Measurements from ENCODE around the gene KLHL29.

Gene KLHL29

DNA sequence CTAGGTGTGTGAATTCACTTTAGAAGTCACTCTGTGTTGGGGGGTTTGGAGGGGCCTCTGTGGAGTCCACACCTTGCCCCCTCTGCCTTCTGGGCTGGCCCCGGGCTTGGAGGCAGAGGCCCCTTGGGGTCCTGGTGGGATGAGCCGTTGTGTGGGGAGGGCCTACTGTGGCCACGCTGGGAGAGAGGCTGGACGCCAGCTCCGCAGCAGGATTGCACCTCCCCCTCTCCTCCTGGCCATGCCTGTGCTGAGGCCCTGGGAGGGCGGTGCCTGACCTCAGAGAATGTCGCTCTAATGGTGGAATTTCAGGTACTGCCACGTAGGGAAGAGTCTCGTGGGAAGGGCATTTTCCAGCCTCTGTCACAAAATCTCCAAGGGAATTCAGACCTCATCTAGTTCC lies 304.9 kb downstream of the KLHL29 start:
- no peak for DNase-seq

DNA sequence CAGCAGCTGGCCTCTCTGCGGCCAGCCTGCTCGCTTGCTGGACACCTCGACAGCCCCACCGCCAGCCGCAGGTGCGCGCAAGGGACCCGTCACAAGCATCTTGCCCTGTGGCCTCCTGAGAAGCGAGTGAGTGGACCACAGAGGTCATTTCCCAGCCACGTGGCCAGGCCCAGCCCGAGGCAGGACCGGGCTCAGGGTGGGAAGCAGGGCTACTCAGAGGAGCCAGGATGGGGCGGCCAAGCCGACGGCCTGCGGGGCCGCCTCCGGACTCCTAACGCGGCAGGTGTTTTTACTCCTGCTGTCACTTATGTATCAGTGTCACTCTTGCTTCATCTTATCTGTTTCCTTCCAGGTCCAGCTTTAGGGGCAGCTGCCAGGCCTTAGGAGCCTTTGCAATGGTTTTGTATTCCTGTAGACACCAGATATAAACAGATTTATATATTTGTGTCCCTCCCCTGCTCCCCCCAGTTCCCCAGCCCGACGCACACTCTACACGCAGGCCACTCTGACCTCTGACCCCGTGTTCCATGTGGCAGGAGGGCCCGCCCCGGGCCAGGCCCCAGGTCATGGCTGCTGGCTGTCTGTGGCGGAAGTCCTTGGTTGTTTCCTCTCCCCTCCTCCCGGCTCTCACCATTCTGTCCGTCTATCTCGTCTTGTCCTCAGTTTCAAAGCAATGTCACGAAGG lies 305.6 kb downstream of the KLHL29 start:
- DNase-seq, result no peak

DNA sequence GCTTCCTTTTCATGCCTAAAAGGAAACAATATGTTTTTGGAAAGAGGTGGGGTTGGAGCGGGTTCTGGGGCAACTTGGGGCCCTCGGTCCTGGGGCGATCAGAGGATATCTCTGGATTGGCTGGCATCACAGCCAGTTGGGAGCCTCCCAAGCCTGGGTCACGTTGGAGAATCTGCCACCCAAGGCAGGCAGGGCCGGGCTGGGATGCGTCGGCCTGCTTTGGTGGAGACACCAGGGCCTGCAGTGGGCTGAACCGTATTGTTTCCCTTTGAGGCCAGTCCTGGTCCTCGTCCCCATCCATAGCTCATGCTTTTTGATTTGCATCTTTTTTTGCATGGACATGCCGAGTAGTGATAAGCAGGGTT lies 306.1 kb downstream of the KLHL29 start:
- no peak for DNase-seq

DNA sequence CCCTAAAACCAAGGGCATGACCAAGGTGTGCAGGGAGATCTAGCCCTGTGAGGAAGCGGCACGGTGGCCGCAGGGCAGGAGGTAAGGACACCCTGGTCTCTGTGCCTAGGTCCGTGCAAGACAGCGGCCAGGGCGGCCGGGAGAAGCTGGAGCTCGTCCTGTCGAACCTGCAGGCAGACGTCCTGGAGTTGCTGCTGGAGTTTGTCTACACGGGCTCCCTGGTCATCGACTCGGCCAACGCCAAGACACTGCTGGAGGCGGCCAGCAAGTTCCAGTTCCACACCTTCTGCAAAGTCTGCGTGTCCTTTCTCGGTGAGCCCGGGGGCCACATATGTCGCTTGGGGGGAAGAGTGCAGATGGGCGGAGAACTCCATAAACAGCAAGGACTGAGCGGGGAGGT lies 306.6 kb downstream of the KLHL29 start:
- no peak for DNase-seq

DNA sequence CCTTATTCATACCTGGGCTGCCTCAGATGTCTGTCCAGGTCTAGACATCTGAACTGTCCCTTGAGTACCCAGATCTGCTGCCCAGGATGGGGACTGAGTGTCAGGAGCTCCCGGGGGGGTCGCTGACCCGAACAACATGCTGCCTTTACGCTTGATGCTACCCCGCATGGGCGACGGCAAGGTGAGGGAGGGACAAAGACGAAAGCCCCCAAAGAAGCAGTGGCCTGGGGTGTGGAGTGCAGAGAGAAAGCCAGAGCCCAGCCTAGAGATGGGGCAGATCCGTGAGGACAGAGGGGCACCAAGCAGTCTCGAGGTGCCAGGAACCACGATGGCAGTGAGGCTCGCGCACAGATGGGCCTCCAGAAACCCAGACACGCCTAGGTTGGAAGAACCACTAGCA lies 307.3 kb downstream of the KLHL29 start:
- no peak for DNase-seq

DNA sequence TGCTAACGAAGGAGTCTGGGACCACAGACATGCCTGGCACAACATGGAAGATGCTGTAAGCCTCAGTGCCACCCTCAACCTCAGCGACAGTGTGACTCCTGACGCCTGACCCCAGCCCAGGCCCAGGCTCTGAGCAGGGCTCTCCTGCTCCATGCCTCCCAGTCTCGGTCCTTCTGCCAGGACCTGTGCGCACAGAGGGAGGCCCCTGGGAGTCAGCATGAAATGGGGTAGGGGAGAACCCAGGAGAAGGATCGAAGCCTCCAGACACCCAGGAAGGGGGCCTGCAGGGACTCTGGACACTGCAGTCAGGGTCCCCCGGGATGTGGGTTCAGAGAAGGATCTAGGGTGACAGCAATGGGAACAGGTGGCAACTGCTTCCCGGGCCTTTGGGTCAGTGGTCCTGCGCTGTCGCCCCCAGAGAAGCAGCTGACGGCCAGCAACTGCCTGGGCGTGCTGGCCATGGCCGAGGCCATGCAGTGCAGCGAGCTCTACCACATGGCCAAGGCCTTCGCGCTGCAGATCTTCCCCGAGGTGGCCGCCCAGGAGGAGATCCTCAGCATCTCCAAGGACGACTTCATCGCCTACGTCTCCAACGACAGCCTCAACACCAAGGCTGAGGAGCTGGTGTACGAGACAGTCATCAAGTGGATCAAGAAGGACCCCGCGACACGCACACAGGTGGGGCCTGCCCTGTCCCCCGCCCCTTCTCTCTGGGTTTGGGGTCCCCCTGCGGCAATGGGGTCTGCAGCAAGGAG lies 308.0 kb downstream of the KLHL29 start:
- DNase-seq, result no peak

DNA sequence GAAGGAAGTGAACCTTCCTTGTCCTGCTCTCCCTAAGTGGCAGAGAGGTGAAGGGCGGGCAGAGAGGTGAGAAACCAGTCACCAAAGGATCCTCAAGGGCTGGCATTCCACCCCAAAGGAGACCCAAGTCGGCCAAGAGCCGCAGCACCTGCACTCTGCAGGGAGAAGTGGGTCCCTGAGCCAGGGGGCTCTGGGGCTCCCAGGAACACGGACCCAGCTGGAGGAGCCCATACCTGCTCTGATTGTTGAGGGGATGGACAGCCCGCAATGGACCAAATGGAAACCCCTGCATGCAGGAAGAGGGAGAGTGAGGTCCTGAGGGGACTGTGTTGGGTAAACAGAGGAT lies 308.6 kb downstream of the KLHL29 start:
- no peak for DNase-seq

DNA sequence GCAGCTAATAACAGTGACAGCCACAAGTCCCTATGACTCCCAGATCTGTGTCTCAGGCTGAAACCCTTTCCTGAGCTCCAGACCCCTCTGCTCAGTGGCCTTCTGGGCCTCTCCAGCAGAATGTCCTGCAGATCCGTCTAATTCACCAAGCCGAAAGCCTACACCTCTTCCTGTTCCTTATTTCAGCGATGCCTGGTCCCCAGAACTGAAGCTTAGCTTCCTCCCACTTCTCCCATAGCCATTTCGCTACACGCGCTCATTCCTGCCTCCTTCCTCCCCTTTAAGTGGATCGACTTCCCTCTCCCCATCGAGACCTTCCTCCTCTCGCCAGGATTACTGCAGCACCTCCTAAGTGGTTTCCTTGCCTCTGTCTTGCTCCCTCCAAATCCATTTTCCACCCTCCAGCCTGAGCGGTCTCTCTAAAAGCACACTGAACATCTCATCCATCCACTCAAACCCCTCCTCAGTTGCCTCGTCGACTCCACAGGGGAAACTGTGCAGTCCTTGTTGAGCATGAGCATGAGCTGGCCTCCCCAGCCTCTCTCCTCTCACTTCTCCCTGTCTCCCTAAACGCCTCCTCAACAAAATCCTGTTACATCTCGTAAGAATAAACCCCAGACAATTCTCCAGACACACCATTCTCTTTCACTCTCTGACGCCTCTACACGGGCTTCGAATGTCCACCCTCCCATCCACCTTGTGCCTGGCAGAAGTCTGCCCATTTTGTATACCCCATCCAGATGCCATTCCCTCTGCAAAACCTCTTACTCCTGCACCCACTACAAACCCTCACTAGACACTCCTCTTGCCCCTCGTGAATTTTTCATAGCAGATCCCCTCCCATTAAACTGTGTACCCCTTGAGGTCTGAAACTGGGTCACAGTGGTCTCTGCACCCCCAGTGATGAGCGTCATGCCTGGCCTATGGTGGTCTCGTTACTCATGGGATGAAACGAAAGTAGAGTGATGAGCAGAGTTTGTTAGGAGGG lies 309.4 kb downstream of the KLHL29 start:
- DNase-seq, result no peak

DNA sequence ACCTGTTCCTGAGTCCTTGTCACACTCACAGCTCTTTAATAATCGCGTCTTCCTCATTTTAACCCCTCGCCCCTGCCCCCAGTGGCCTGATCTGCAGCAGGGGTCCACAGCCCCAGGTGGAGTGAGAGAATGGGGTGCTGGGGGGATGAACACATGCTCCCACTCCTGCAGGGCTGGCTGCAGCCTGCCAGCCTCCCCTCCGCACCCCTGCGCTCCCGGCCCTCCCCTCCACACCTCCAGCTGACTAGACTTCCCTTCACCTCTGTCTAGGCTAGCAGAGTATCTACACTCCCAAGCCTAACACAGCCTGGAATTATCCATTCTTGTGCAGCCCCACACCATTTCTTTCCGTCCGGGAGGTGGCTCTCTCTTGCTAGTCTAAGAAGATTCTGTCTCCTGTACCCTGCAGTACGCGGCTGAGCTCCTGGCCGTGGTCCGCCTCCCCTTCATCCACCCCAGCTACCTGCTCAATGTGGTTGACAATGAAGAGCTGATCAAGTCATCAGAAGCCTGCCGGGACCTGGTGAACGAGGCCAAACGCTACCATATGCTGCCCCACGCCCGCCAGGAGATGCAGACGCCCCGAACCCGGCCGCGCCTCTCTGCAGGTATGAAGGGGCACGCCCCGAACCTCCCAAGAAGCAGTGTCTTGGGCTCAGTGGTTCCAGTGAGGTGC lies 310.4 kb downstream of the KLHL29 start:
- no peak for DNase-seq

DNA sequence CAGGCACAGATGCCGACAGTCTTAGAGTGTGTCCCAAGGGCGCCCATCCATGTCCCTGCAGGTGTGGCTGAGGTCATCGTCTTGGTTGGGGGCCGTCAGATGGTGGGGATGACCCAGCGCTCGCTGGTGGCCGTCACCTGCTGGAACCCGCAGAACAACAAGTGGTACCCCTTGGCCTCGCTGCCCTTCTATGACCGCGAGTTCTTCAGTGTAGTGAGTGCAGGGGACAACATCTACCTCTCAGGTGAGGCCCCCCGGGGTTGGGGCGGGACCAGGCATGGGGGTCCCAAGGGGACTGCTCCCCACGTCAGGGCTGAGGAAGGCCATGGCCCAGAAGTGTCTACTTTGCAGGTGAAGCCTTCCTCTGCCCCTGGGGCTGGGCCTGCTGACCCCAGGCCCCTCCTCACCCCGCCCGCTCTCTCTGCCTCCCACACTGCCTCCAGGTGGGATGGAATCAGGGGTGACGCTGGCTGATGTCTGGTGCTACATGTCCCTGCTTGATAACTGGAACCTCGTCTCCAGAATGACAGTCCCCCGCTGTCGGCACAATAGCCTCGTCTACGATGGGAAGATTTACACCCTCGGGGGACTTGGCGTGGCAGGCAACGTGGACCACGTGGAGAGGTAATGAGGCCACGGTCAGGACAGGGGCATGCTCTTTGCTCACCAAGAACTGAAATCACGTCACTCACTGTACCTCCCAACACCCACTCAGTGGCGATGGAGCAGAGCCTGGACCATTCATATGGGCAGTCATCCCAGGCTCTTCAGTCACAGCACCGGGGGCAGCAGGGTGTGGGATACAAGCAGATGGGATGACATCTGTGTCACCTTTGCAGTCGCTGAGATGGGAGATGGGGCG lies 311.1 kb downstream of the KLHL29 start:
- DNase-seq, result no peak

DNA sequence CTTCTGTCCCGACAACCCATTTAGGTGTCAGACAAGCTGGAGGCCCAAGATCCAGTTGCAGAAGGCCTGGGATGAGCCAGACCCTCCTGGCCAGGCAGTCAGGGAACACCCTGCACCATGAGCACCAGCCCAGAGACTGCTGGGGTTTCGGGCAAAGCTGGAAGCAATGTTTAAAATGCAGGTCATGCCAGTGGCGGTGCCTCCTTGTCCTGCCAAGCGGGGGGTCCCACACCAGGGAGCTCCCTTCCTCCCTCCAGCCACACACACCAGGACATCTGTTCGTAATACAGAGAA lies 311.7 kb downstream of the KLHL29 start:
- no peak for DNase-seq

DNA sequence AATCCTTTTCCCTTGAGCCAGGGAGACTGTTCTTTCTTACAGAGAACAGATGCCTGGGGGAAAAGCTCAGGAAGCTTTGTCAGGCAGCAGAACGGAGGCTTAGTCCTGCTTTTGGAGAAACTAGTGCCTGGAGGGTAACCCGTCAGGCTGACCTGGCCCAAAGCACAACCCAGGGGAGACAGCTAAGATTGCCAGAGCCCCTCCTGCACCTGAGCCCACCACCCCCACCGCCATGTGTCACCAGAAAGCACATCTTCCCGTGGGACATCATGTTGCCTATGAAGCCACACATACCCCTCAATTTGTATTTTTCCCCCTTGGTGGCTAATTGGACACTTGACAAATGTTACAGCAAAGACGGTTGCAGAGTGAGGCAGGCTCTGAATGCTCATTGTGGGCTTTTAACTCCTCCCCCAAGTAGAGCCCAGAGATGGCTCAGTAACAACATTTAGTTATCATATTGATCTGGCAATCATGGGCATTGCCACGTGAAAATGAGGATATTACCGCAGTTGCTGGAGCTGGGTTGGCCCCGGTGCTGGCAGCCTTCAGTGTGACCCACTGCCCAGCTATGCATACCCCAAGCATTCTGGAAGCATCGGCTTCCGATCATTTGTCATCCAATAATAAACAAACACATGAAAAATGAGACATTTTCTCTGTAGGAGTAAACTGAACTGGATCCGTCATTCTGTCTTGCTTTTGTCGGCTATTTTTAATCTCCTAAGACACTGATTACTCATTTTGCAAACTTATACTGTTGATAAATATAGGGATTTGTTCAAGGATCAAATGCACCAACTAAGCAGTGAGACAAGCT lies 312.5 kb downstream of the KLHL29 start:
- DNase-seq, result no peak

DNA sequence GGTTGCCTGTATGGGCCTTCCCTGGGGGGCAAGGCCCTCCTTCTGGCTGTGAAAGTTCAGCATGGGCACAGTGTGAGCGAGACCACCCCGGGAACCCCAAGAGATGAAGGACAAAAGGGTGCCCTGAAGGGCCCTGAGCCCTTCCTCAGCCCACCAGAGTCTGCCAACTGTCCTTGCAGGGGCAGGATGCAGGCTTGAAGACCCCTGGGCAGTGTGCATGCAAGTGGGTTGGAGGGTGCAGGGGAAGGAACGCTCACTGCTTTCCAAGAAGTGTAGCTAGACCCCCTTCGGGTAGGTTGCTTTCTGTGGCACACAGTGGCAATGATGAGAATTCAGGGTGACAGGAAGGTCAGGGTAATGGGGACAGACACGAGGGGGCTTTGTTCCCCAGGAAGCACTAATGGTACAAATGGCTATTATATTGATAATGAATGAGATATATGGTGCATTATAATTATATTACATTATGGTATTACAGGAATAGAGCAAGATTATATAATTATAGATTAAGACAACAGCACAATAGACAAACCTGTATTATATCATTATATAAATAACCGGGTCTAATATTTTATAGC lies 313.2 kb downstream of the KLHL29 start:
- DNase-seq, result no peak

DNA sequence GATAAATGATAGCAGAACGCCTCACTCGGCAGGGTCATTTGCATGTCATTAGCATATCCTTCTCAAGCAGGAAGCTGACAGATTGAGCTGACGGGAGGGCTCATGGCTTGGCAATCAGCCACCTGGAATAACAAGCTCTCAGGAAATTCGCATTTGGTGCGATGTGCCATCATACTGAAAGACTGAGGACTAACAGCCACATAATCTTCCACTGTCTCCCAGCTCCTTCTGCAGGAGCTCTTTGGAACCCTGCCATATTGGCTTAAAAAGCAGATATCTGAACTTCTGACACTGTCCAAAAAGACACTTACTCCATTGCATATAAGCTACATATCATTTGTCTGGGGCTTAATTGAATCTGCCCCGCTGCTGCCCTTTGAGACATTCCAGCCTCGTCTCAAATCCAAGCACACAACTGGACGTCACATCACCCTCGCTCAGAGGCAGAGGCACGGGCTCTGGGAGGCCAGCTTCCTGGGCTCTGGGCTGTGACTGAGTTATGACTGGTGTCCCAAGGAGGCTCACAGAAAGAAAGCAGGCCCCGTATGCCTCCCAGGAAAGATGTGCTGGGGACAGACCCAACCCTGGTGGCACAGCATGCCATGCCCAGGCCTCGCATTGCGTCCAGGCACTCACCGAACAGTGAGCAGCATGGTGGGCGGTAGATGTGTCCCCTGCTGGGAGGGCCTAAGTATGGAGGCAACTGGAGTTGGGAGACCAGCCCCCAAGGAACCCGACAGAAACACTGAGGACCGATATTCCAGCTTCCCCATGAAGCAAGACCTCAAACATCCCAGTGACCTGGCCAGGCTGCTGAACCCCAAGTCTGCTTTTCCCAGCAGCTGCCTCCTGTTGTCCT lies 314.0 kb downstream of the KLHL29 start:
- peak; percentile 46 for DNase-seq

DNA sequence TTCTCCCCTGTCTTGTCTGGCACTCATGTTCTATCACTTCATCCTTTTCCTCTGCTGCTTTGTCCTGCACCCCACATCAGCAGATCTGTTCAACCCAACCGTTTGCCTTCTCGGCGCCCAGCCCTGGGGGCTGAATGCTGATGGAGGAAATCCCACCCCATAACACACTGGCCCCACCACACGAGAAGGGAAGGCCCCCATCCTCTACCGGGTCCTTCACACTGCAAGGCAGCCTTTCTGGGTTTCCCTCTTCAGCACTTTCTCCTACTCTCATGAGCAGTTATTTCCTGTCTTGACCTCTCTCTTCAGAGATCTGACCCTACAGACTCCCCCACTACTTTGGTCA lies 314.6 kb downstream of the KLHL29 start:
- DNase-seq, result no peak

DNA sequence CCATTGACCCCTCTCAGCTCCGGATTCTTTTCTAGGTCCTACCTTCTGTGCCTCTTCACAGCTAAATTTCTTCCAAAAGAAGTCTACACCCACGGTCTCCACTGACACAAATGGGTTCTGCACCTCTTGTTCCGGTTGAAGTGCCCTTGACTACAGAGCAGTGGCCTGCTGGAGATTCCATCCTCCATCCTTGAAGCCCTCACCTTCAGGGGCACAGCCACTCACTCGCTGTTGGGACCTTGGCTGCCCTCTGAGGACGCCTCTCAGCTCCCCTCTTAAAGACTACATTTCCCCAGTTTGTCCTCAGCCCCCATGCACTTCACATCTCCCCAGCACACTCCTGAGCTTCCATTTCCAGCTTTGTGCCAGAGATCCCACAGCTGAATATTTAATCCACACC lies 315.6 kb downstream of the KLHL29 start:
- DNase-seq, result no peak

DNA sequence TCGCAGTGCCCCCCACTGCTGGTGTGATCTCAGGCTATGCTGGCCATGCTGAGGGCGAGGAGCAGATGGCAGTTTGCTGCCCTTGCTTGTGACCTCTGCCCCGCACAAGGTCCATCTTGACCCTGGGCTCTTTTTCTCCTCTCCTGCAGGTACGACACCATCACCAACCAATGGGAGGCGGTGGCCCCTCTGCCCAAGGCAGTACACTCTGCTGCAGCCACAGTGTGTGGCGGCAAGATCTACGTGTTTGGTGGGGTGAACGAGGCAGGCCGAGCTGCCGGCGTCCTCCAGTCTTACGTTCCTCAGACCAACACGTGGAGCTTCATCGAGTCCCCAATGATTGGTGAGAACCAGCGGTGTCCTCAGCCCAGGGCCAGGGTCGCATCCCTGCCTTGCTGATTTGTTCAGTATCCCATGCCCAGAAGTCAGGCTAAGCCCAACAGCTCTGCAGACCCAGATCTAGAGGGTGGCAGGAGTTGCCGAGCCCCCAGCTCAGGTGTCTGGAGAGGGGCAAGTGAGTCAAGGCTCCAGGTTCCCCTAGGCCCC lies 318.1 kb downstream of the KLHL29 start:
- DNase-seq, result no peak

DNA sequence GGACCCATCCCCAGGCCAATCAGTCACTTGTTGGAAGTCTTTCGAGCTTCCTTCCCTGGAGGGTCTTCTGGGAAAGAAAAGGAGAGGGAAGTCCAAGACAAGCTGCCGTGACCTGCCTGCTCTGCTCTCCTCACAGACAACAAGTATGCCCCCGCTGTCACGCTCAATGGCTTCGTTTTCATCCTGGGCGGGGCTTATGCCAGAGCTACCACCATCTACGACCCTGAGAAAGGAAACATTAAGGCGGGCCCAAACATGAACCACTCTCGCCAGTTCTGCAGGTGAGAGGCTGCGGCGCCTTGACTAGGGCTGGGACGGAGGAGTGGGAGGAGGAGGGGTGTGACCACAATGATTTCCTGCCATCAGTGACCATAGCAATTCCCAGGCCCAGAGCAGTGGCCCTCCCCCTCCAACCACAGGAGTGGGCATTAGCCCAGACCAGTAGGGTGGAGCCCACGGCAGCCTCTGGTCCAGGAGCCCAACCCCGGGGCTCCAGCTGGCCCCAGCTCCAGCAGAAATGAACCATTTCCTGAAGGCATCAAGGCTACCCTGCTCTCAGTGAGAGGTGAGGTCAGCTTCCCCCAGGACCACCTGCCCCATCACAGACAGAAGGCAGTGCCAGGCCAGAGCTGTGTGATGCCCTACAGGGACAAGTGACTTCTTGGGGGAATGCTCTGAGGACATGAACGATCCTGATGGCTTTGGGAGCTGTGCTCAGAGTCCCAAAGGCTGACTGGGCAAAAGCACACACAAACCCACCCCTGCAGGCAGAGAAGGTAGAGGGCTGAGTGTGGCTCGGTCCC lies 318.8 kb downstream of the KLHL29 start:
- no peak for DNase-seq

All from NCI-H1694 treated with DMSO at 0.1 percent for 48 hours (cell line).